Endothelial cell of umbilical vein (primary cell): Measurements from ENCODE around the gene ZNF8. TPM values are rescaled to one million over a fixed set of nuclear protein-coding genes. Genes with fewer than 3 reads are reported as not detected.

ENCODE experiments used
- BruUV-seq: library from RNA; stranded (reverse); fragments of 400-500 nt; replicated peaks from 2 replicates; lab custom pipeline; 2021; lab: Mats Ljungman, UMichigan
- CTCF ChIA-PET: fragments of 300-600, 350-600 bp; sonication (Branson Sonifier 250); formaldehyde crosslinking; loops from one replicate; lab custom pipeline; 2021; ENCODE audit warnings: antibody characterized with exemption, inconsistent platforms; lab: Charles Lee
- POLR2A ChIA-PET: fragments of 300-600, 350-600 bp; sonication (Branson Sonifier 250); formaldehyde crosslinking; loops from one replicate; lab custom pipeline; 2021; ENCODE audit warnings: antibody characterized with exemption, inconsistent platforms; lab: Charles Lee
- DNase-seq: peaks from one replicate; pipeline ENCODE4 v3.0.0-alpha.2; 2011; ENCODE audit warnings: low read depth, low spot score
- FAIRE-seq: peaks from 2 replicates; lab custom pipeline; 2011; peaks lifted over from hg19 to GRCh38; lab: Jason Lieb, UNC
- H2AFZ ChIP-seq: 2 replicates; pipeline ENCODE4 v1.6.0; 2012; ENCODE audit warnings: low read depth, low read length, control low read depth, inconsistent platforms
- H3K27ac ChIP-seq: 2 replicates; pipeline ENCODE4 v1.5.1; 2011; ENCODE audit warnings: low read depth, mild to moderate bottlenecking, control low read depth, low read length, moderate library complexity; ENCODE audit not compliant: insufficient read depth
- H3K27me3 ChIP-seq, 2 experiments: 2 replicates each; pipeline versions ENCODE4 v1.6.0 to v1.6.1; 2011; ENCODE audit warnings: low read length in 2 of 2, mixed read lengths in 1 of 2; ENCODE audit not compliant: control insufficient read depth in 2 of 2, insufficient read depth in 2 of 2
- H3K36me3 ChIP-seq, 2 experiments: 2 replicates in 1 of 2; 3 replicates in 1 of 2; pipeline ENCODE4 v1.5.1; 2011; ENCODE audit warnings: low read length in 2 of 2, mild to moderate bottlenecking in 1 of 2, moderate library complexity in 1 of 2; ENCODE audit not compliant: control insufficient read depth in 2 of 2, insufficient read depth in 2 of 2; ENCODE audit errors: extremely low read depth in 1 of 2
- H3K4me1 ChIP-seq: 3 replicates; pipeline ENCODE4 v1.5.1; 2011; ENCODE audit warnings: mild to moderate bottlenecking, low read length; ENCODE audit not compliant: control insufficient read depth, insufficient read depth; ENCODE audit errors: extremely low read depth
- H3K4me2 ChIP-seq: 2 replicates; pipeline ENCODE4 v1.6.1; 2011; ENCODE audit warnings: low read length, control low read depth, mixed read lengths; ENCODE audit not compliant: insufficient read depth
- H3K4me3 ChIP-seq, 3 experiments: fragments of 200-600 bp in 1 of 3; sonication (generic), shearing (Covaris generic) in 1 of 3; replicated peaks in 1 of 3; 2 replicates each; pipeline ENCODE4 v1.5.1; 2011 to 2016; ENCODE audit warnings: control low read depth in 3 of 3, low read length in 3 of 3, mild to moderate bottlenecking in 2 of 3, inconsistent platforms in 1 of 3, low read depth in 1 of 3, moderate library complexity in 1 of 3; ENCODE audit not compliant: insufficient read depth in 1 of 3
- H3K79me2 ChIP-seq: 2 replicates; pipeline ENCODE4 v1.6.0; 2012; ENCODE audit warnings: low read length, inconsistent platforms; ENCODE audit not compliant: control insufficient read depth, insufficient read depth
- H3K9ac ChIP-seq: replicated peaks from 2 replicates; pipeline ENCODE3; 2011; ENCODE audit warnings: low read length, control low read depth; ENCODE audit not compliant: insufficient read depth; ENCODE audit errors: extremely low read depth
- H3K9me1 ChIP-seq: replicated peaks from 3 replicates; pipeline ENCODE4 v1.6.0; 2011; ENCODE audit warnings: mild to moderate bottlenecking, low read length; ENCODE audit not compliant: control insufficient read depth, insufficient read depth; ENCODE audit errors: extremely low read depth
- H3K9me3 ChIP-seq: replicated peaks from 2 replicates; pipeline ENCODE4 v1.5.1; 2012; ENCODE audit warnings: low read length, inconsistent platforms; ENCODE audit not compliant: control insufficient read depth, insufficient read depth
- H4K20me1 ChIP-seq: replicated peaks from 2 replicates; pipeline ENCODE3; 2011; ENCODE audit warnings: mild to moderate bottlenecking, low read length; ENCODE audit not compliant: control insufficient read depth, insufficient read depth; ENCODE audit errors: extremely low read depth
- EZH2 ChIP-seq: IDR thresholded peaks from 2 replicates; pipeline ENCODE4 v1.6.1; 2012; ENCODE audit warnings: borderline replicate concordance, low read depth, mild to moderate bottlenecking, moderate library complexity, low read length, inconsistent platforms; ENCODE audit not compliant: severe bottlenecking
- FOS ChIP-seq: IDR thresholded peaks from 2 replicates; pipeline ENCODE4 v1.6.1; 2011; ENCODE audit warnings: mild to moderate bottlenecking, low read length, moderate library complexity, borderline replicate concordance; ENCODE audit not compliant: insufficient read depth
- GATA2 ChIP-seq: IDR thresholded peaks from 2 replicates; pipeline ENCODE4 v1.7.0; 2011; ENCODE audit warnings: low read depth, mild to moderate bottlenecking, moderate library complexity, mixed read lengths, low read length; ENCODE audit not compliant: insufficient read length, insufficient read depth
- JUN ChIP-seq: IDR thresholded peaks from 2 replicates; pipeline ENCODE4 v1.6.1; 2011; ENCODE audit warnings: borderline replicate concordance, low read depth; ENCODE audit not compliant: insufficient read length, insufficient read depth
- MYC ChIP-seq: IDR thresholded peaks from one replicate; pipeline ENCODE4 v1.6.1; 2011; ENCODE audit warnings: mild to moderate bottlenecking, low read depth, low read length
- POLR2A ChIP-seq: IDR thresholded peaks from 2 replicates; pipeline ENCODE4 v1.6.1; 2012; ENCODE audit warnings: low read depth, mild to moderate bottlenecking, control low read depth, low read length
- POLR2AphosphoS5 ChIP-seq: IDR thresholded peaks from 2 replicates; pipeline ENCODE4 v1.6.1; 2012; ENCODE audit warnings: low read depth, mild to moderate bottlenecking, control low read depth, low read length, moderate library complexity; ENCODE audit not compliant: insufficient read depth
- dilution Hi-C: fragments of 300-500 bp; cut with MboI; formaldehyde crosslinking; loops from one replicate; pipeline ENCODE4 v1.15.0; 2019; ENCODE audit warnings: low sequenced_read_pairs; ENCODE audit not compliant: extremely low pct_ligation_motif_present
- intact Hi-C: fragments of 100-400 bp; cut with micrococcal nuclease; formaldehyde crosslinking; loops from one replicate; pipeline ENCODE4 v1.10.0; 2022
- polyA plus RNA-seq, 4 experiments: library from polyadenylated mRNA; depleted of rRNA in 3 of 4; stranded (reverse) in 3 of 4; unstranded in 1 of 4; fragments of >200 nt; gene quantifications; 2 replicates each; pipeline versions ENCODE4 v1.2.1 to v1.2.3, GENCODE V29; 2011 to 2012; ENCODE audit warnings: missing spikeins in 1 of 4
- total RNA-seq: library from RNA; stranded (reverse); gene quantifications from 2 replicates; pipeline ENCODE4 v1.2.3, GENCODE V29; 2021
- TF ChIP-seq, protein P1 (sequence below): IDR thresholded peaks from 2 replicates; pipeline ENCODE4 v1.6.1; 2011; ENCODE audit not compliant: insufficient read depth, insufficient read length
- TF ChIP-seq, protein P2 (sequence below), 2 donors: IDR thresholded peaks; 1 replicate in 1 of 2; 2 replicates in 1 of 2; pipeline ENCODE4 v1.5.1; 2011; ENCODE audit warnings: low read length in 2 of 2, mild to moderate bottlenecking in 2 of 2, moderate library complexity in 2 of 2, control low read depth in 1 of 2, inconsistent platforms in 1 of 2, low read depth in 1 of 2; ENCODE audit not compliant: insufficient read depth in 1 of 2; ENCODE audit errors: extremely low read depth in 1 of 2

Gene ZNF8
- total and polyA plus RNA-seq, 2 donors (not counting 3 experiments of a cell fraction or from before 2014, with no cell fraction given) = 4.0 to 6.8 TPM

DNA sequence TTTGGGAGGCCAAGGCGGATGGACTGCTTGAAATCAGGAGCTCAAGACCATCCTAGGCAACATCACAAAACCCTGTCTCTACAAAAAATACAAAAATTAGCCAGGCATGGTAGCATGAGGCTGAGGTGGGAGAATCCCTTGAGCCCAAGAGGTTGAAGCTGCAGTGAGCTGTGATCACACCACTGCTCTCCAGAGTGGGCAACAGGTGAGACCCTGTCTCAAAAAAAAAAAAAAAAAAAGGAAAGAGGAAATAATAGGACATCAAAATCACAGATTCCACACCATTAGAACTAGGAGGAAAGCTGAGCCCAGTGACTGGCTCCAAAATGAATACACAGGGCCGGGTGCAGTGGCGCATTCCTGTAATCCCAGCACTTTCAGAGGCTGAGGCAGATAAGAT is 3.2 kb upstream of the ZNF8 start:
- DNase-seq (no peak), FAIRE-seq (no peak)
- TF ChIP-seq, protein P1, sequence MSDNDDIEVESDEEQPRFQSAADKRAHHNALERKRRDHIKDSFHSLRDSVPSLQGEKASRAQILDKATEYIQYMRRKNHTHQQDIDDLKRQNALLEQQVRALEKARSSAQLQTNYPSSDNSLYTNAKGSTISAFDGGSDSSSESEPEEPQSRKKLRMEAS = no peak
- TF ChIP-seq, protein P2, sequence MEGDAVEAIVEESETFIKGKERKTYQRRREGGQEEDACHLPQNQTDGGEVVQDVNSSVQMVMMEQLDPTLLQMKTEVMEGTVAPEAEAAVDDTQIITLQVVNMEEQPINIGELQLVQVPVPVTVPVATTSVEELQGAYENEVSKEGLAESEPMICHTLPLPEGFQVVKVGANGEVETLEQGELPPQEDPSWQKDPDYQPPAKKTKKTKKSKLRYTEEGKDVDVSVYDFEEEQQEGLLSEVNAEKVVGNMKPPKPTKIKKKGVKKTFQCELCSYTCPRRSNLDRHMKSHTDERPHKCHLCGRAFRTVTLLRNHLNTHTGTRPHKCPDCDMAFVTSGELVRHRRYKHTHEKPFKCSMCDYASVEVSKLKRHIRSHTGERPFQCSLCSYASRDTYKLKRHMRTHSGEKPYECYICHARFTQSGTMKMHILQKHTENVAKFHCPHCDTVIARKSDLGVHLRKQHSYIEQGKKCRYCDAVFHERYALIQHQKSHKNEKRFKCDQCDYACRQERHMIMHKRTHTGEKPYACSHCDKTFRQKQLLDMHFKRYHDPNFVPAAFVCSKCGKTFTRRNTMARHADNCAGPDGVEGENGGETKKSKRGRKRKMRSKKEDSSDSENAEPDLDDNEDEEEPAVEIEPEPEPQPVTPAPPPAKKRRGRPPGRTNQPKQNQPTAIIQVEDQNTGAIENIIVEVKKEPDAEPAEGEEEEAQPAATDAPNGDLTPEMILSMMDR (IDR thresholded peaks at IDR 0.05; ENCODE audit: extremely low read depth in 1 of 2, insufficient read depth in 1 of 2, low read depth in 1 of 2, low read length in 2 of 2) = no peak
- TF ChIP-seq FOS (no peak), POLR2A (no peak), JUN (no peak), EZH2 (no peak), POLR2AphosphoS5 (no peak), GATA2 (no peak), MYC (no peak)
- peaks cover 14% of the 10 kb centered on the region for H3K79me2 ChIP-seq
- H3K4me1 ChIP-seq = peaks cover 8% of the 10 kb centered on the region
- H3K4me3 ChIP-seq = no peak overlapping the region
- H2AFZ ChIP-seq = no peak overlapping the region
- no peak overlapping the region for H3K9ac ChIP-seq
- dilution Hi-C loops (no loop called here), intact Hi-C loops (no loop called here)
- POLR2A ChIA-PET = interaction anchor here (0.6 kb wide), 1 partner anchor 300 kb away, joined by 6 read pairs; no protein-coding TSS in a partner anchor
- H3K4me2 ChIP-seq = no peak overlapping the region
- H3K27me3 ChIP-seq = no peaks in the 10 kb centered on the region
- BruUV-seq = no TSS peak
- peaks cover 2% of the 10 kb centered on the region for H3K9me3 ChIP-seq
- H3K27ac ChIP-seq = no peak overlapping the region
- H3K9me1 ChIP-seq = no peaks in the 10 kb centered on the region
- CTCF ChIA-PET = no interaction called here
- H3K36me3 ChIP-seq = no peaks in the 10 kb centered on the region
- H4K20me1 ChIP-seq = no peaks in the 10 kb centered on the region
